Sigmoid colon (tissue), 4 donors: ENCODE data around the gene NOMO2.
"Not testable (repeated sequence)": the region's sequence is repeated elsewhere in the genome, so short reads cannot be mapped to it uniquely, and the experiment has no call there.

Experiments used
- CTCF ChIP-seq, 4 experiments: fragments of 450-650 bp in 3 of 4; fragments of 200-600 bp in 1 of 4; IDR thresholded peaks; one replicate each; pipeline ENCODE4 v1.5.1; 2016 to 2019; ENCODE audit warnings: antibody characterized with exemption in 4 of 4, mild to moderate bottlenecking in 3 of 4, moderate library complexity in 2 of 4
- EP300 ChIP-seq, 4 donors: sonication (generic); formaldehyde crosslinking; IDR thresholded peaks; one replicate each; pipeline ENCODE4 v1.6.1; 2017; ENCODE audit warnings: antibody characterized with exemption in 4 of 4
- POLR2A ChIP-seq, 2 donors: fragments of 450-650 bp; IDR thresholded peaks; one replicate each; pipeline ENCODE4 v1.6.1; 2016; ENCODE audit warnings: antibody characterized with exemption in 2 of 2, mild to moderate bottlenecking in 2 of 2, moderate library complexity in 2 of 2
- POLR2AphosphoS5 ChIP-seq, 4 donors: sonication (generic); formaldehyde crosslinking; IDR thresholded peaks; one replicate each; pipeline ENCODE4 v1.6.1; 2017; ENCODE audit warnings: antibody characterized with exemption in 4 of 4

DNA sequence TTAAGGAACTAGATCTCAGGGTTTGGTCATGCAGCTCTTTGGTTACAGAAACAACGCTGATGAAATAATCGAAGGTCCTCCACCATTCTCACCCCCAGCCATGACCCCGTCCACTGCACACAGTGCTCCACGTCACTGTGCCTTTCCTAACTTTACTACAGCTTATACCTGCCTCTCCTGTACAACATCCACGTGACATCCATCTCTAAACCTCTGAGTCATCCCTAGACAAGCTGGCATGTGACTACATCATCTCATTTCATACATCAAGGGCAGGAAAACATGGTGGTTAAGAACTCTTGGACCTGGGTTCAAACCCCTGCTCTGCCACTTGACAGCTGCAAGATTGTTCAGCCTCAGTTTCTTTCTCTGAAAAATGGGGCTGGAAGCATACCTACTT is 64.9 kb downstream of the NOMO2 start:
- TF ChIP-seq POLR2A, CTCF, EP300, POLR2AphosphoS5 (IDR thresholded peaks at IDR 0.05): not testable (repeated sequence)
